Suprapubic skin (tissue), 4 donors: ENCODE measurements around the gene IGFBP7. TPM values are rescaled to one million over a fixed set of nuclear protein-coding genes. Genes with fewer than 3 reads are reported as not detected.

Experiments used
- DNase-seq, 2 donors: peaks; one replicate each; pipeline ENCODE4 v3.0.0-alpha.2; 2019; ENCODE audit warnings: low spot score in 2 of 2
- H3K27ac ChIP-seq: fragments of 200-600 bp; sonication (generic); one replicate; pipeline ENCODE4 v1.5.1; 2019
- H3K27me3 ChIP-seq: fragments of 200-600 bp; sonication (generic); one replicate; pipeline ENCODE4 v1.5.1; 2019
- H3K36me3 ChIP-seq: fragments of 200-600 bp; sonication (generic); one replicate; pipeline ENCODE4 v1.5.1; 2019
- H3K4me1 ChIP-seq: fragments of 200-600 bp; sonication (generic); one replicate; pipeline ENCODE4 v1.5.1; 2019
- H3K4me3 ChIP-seq: fragments of 200-600 bp; sonication (generic); one replicate; pipeline ENCODE4 v1.5.1; 2019; ENCODE audit warnings: mild to moderate bottlenecking
- H3K9me3 ChIP-seq: fragments of 200-600 bp; sonication (generic); one replicate; pipeline ENCODE4 v1.5.1; 2019
- EP300 ChIP-seq: sonication (generic); formaldehyde crosslinking; IDR thresholded peaks from one replicate; pipeline ENCODE4 v1.6.1; 2017; ENCODE audit warnings: antibody characterized with exemption
- POLR2A ChIP-seq, 2 donors: fragments of 450-650 bp; IDR thresholded peaks; one replicate each; pipeline ENCODE4 v1.6.1; 2017; ENCODE audit warnings: antibody characterized with exemption in 2 of 2, mild to moderate bottlenecking in 2 of 2, moderate library complexity in 2 of 2
- POLR2AphosphoS5 ChIP-seq, 3 donors: sonication (generic); formaldehyde crosslinking; IDR thresholded peaks; one replicate each; pipeline ENCODE4 v1.6.1; 2017; ENCODE audit warnings: antibody characterized with exemption in 3 of 3
- WGBS: methylation state at CpG from one replicate; pipeline ENCODE4 v1.1.5; 2018; 5-methylcytosine and 5-hydroxymethylcytosine counted together
- total RNA-seq, 4 donors: library from RNA; depleted of rRNA; stranded (reverse); fragments of >200 nt; gene quantifications; one replicate each; pipeline ENCODE4 v1.1.0, GENCODE V29; 2016
- TF ChIP-seq, protein P1 (sequence below), 2 donors: fragments of 200-600 bp in 1 of 2; fragments of 450-650 bp in 1 of 2; sonication (generic) in 1 of 2; IDR thresholded peaks; one replicate each; pipeline ENCODE4 v1.5.1; 2016 to 2019; ENCODE audit warnings: antibody characterized with exemption in 2 of 2, mild to moderate bottlenecking in 1 of 2, moderate library complexity in 1 of 2

Gene IGFBP7
- total RNA-seq, 4 donors from 2014 or later = 85.3 to 152 (median 125) TPM

DNA sequence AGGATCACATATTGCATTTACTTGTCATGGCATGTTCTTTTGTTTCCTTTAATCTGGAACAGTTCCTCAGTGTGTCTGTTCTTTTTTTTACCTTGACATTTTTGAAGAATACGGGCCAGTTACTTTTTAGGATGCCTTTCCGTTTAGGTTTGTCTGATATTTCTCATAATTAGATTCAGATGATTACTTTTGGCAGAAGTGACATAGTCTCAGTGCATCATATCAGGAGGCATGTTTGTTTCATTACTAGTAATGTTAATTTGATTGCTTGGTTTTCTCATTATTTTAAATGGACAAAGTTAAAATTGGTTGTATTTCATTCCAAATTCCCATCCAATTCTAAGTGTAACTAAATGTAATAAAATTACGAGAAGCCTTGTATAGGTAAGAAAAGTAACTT, 123.2 kb downstream of the IGFBP7 start:
- WGBS = 72% methylated on average over 3 of the region's 3 CpGs
- peaks cover 4% of the 10 kb centered on the region for H3K4me1 ChIP-seq
- no peak for DNase-seq
- H3K27me3 ChIP-seq = no peaks in the 10 kb centered on the region
- no peak overlapping the region for H3K27ac ChIP-seq
- no peak overlapping the region for H3K4me3 ChIP-seq
- no peak for TF ChIP-seq EP300
- TF ChIP-seq POLR2A (IDR thresholded peaks at IDR 0.05) = no peak
- TF ChIP-seq, protein P1, sequence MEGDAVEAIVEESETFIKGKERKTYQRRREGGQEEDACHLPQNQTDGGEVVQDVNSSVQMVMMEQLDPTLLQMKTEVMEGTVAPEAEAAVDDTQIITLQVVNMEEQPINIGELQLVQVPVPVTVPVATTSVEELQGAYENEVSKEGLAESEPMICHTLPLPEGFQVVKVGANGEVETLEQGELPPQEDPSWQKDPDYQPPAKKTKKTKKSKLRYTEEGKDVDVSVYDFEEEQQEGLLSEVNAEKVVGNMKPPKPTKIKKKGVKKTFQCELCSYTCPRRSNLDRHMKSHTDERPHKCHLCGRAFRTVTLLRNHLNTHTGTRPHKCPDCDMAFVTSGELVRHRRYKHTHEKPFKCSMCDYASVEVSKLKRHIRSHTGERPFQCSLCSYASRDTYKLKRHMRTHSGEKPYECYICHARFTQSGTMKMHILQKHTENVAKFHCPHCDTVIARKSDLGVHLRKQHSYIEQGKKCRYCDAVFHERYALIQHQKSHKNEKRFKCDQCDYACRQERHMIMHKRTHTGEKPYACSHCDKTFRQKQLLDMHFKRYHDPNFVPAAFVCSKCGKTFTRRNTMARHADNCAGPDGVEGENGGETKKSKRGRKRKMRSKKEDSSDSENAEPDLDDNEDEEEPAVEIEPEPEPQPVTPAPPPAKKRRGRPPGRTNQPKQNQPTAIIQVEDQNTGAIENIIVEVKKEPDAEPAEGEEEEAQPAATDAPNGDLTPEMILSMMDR (IDR thresholded peaks at IDR 0.05) = no peak
- TF ChIP-seq POLR2AphosphoS5 (IDR thresholded peaks at IDR 0.05) = no peak
- H3K9me3 ChIP-seq = no peaks in the 10 kb centered on the region
- H3K36me3 ChIP-seq = peaks cover 59% of the 10 kb centered on the region

DNA sequence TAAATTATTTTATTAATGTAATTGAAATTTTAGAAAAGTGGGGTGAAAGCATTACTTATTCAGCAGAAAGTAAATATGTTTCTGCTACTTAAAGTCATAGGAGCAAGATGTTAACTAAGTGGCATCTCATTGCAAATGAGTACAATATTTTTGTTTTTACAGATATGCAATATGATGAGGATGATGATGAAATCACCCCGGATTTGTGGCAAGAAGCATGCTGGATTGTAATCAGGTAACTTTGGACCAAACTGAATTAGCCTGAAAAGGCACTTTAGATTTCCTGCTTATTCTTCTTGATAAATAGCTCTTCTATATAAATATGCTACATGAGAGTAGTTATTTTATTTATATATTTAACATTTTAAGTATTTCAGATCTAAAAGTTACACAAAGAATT, 124.0 kb downstream of the IGFBP7 start:
- Histone ChIP-seq H3K27me3 (no peaks in the 10 kb centered on the region), H3K4me1 (peaks cover 12% of the 10 kb centered on the region), H3K4me3 (no peak overlapping the region), H3K27ac (no peak overlapping the region), H3K9me3 (no peaks in the 10 kb centered on the region), H3K36me3 (peaks cover 51% of the 10 kb centered on the region)
- TF ChIP-seq POLR2A (IDR thresholded peaks at IDR 0.05) (no peak), EP300 (no peak)
- TF ChIP-seq, protein P1 (IDR thresholded peaks at IDR 0.05) = no peak
- DNase-seq = no peak
- 74% methylated on average over 1 of the region's 1 CpG for WGBS

DNA sequence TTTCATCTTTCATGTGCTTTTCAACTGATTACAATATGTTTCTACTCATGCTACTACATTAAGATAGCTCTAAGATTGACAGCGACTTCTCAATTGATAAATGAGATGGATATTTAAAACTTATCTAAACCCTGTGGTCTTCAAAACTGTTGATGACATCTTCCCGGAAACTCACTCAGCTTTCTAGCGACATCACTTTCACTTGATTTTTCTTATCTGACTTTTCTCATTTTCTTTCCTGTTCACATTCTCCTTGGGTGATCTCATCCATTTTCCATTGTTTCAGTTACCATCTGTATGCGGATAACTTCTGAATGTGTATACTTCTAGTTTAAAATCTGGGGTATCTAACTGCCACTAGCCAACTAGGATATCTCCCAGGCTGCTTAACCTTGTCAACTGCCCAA, 128.4 kb downstream of the IGFBP7 start:
- Histone ChIP-seq H3K36me3 (peaks cover 12% of the 10 kb centered on the region), H3K4me1 (peaks cover 35% of the 10 kb centered on the region), H3K27ac (no peak overlapping the region), H3K9me3 (no peaks in the 10 kb centered on the region), H3K4me3 (no peak overlapping the region), H3K27me3 (no peaks in the 10 kb centered on the region)
- TF ChIP-seq POLR2AphosphoS5 (IDR thresholded peaks at IDR 0.05) (no peak), POLR2A (IDR thresholded peaks at IDR 0.05) (no peak), EP300 (no peak)
- TF ChIP-seq, protein P1 (IDR thresholded peaks at IDR 0.05) = no peak
- WGBS = 74% methylated on average over 4 of the region's 4 CpGs
- DNase-seq = no peak

Other genes with a start within 250 kb of the IGFBP7 start
- gene REST, start 202.5 kb downstream of the IGFBP7 start, total RNA-seq = 10 to 100 TPM; 27.7 to 70.8 (median 50.5) TPM
- 10 to 100 TPM; 26.8 to 32.3 (median 30.1) TPM for gene NOA1, start 132.8 kb downstream of the IGFBP7 start, total RNA-seq
- 100 to 1,000 TPM in 1 of 4 donors, 10 to 100 TPM in 3; 55.5 to 111 (median 61.5) TPM for gene POLR2B, start 131.5 kb downstream of the IGFBP7 start, total RNA-seq